Measurements from ENCODE around the gene PIK3R1. TPM values are rescaled to one million over a fixed set of nuclear protein-coding genes. Genes with fewer than 3 reads are reported as not detected.

Gene PIK3R1
- total and polyA plus RNA-seq, 2 of the 4 experiments (the other 2 are of a cell fraction), result 2.4 to 9.3 TPM

DNA sequence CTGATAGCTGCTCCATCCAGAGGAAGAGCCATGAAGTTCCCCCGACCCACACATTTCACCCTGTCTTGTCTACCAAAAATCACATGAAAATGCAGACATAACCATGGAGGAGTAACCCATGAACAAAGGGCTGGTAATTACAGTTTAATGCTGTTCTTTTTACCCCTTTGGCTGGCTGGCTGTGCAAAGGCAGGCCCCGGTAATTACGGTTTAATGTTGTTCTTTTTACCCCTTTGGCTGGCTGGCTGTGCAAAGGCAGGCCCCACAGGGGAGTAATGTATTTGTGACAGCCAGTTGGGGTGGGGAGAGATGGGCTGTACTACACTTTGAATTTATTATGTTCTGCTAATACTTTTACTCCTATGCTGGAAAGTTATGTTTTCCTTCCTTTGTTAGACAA is 41.7 kb downstream of the PIK3R1 start:
- Histone ChIP-seq H2BK5ac (ENCODE audit: low read depth, low read length, poor library complexity, severe bottlenecking) (no peak overlapping the region), H2BK120ac (ENCODE audit: low read depth, low read length) (no peak overlapping the region), H3K56ac (ENCODE audit: extremely low read depth, insufficient read depth, low read length) (no peak overlapping the region), H3K4ac (ENCODE audit: low read depth, low read length) (no peak overlapping the region), H2BK20ac (ENCODE audit: low read depth, low read length) (no peak overlapping the region), H3K9me3 (ENCODE audit: control insufficient read depth, insufficient read depth, low read length) (no peaks in the 10 kb centered on the region), H3K9ac (ENCODE audit: low read depth, low read length) (no peak overlapping the region), H2AK9ac (replicated peaks; ENCODE audit: low read depth, low read length, poor library complexity) (no peak overlapping the region), H2AFZ (replicated peaks; ENCODE audit: low read length, poor library complexity) (no peak overlapping the region), H4K20me1 (ENCODE audit: insufficient read depth, low read length) (no peaks in the 10 kb centered on the region), H2BK15ac (ENCODE audit: low read depth, low read length) (no peak overlapping the region), H2AK5ac (ENCODE audit: low read depth, low read length) (no peak overlapping the region), H4K5ac (ENCODE audit: low read depth, low read length) (no peak overlapping the region), H3K23ac (ENCODE audit: low read depth, low read length) (no peak overlapping the region), H3K14ac (replicated peaks; ENCODE audit: low read depth, low read length) (no peak overlapping the region), H3K27me3 (ENCODE audit: control insufficient read depth, insufficient read depth, low read length) (no peaks in the 10 kb centered on the region), H3K18ac (ENCODE audit: low read depth, low read length) (no peak overlapping the region), H3K36me3 (ENCODE audit: control insufficient read depth, insufficient read depth, low read length) (no peaks in the 10 kb centered on the region), H3K27ac (ENCODE audit: insufficient read depth, low read length) (no peak overlapping the region), H3K4me2 (ENCODE audit: low read depth, low read length) (no peak overlapping the region), H4K91ac (ENCODE audit: insufficient read depth, low read depth, low read length) (no peak overlapping the region), H3K4me3 (ENCODE audit: insufficient read depth, low read depth, low read length) (no peak overlapping the region), H3K9me1 (ENCODE audit: insufficient read depth, low read length) (0 out of 2 replicates have a peak, but pooled peaks cover 3% of the 10 kb centered on the region), H3K4me1 (ENCODE audit: control insufficient read depth, insufficient read depth, low read length) (peaks cover 3% of the 10 kb centered on the region), H4K8ac (ENCODE audit: low read depth in 2 of 2, low read length in 2 of 2) (no peak overlapping the region), H3K79me1 (ENCODE audit: low read depth in 1 of 2, low read length in 2 of 2) (peaks cover 8 to 17% of the 10 kb centered on the region in 2 experiments)
- no peak for TF ChIP-seq SMC3 (IDR thresholded peaks at IDR 0.05; ENCODE audit: low read depth, low read length)
- TF ChIP-seq MAZ (IDR thresholded peaks at IDR 0.05; ENCODE audit: borderline replicate concordance, low read depth, low read length), result no peak
- TF ChIP-seq NFE2L2 (IDR thresholded peaks at IDR 0.05; ENCODE audit: low read depth, low read length), result no peak
- TF ChIP-seq RAD21 (IDR thresholded peaks at IDR 0.05; ENCODE audit: low read length), result no peak
- TF ChIP-seq, protein P1, sequence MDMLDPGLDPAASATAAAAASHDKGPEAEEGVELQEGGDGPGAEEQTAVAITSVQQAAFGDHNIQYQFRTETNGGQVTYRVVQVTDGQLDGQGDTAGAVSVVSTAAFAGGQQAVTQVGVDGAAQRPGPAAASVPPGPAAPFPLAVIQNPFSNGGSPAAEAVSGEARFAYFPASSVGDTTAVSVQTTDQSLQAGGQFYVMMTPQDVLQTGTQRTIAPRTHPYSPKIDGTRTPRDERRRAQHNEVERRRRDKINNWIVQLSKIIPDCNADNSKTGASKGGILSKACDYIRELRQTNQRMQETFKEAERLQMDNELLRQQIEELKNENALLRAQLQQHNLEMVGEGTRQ (IDR thresholded peaks at IDR 0.05; ENCODE audit: low read depth, low read length), result no peak
- no peak for TF ChIP-seq MAFK (IDR thresholded peaks at IDR 0.05; ENCODE audit: low read depth, low read length)
- DNase-seq (no peak), ATAC-seq (ENCODE audit: low read depth) (no peak)
- CTCF ChIA-PET, result interaction anchor here (0.7 kb wide), 1 partner anchor 27 kb away, joined by 4 read pairs; no protein-coding TSS in a partner anchor
- in situ Hi-C loops (cut with MboI; ENCODE audit: low sequenced_read_pairs) (loop anchor here (25.0 kb wide), 1 partner anchor 1445 kb away; no protein-coding TSS in a partner anchor), intact Hi-C loops (cut with micrococcal nuclease) (loop anchor here (10.0 kb wide), 2 partner anchors 722 to 1452 kb away; no protein-coding TSS in a partner anchor), dilution Hi-C loops (cut with HindIII; ENCODE audit: low sequenced_read_pairs, unreplicated experiment) (no loop called here)
- BruUV-seq (replicated peaks), result no TSS peak
- POLR2A ChIA-PET (ENCODE audit: unreplicated experiment), result no interaction called here
- WGBS, 2 experiments (ENCODE audit: extremely low coverage in 2 of 2, insufficient read length in 1 of 2), result no CpG with 5 or more reads among the region's 3 CpGs
